H9 (cell line): ENCODE measurements around the gene CHML. TPM values are rescaled to one million over a fixed set of nuclear protein-coding genes. Genes with fewer than 3 reads are reported as not detected.

Experiments
- DNase-seq: peaks from one replicate; pipeline ENCODE4 v3.0.0-alpha.2; 2017
- H2AFZ ChIP-seq: one replicate; pipeline ENCODE4 v1.6.1; 2013; ENCODE audit warnings: mild to moderate bottlenecking, low read length, control low read depth, moderate library complexity
- H2AK5ac ChIP-seq: 2 replicates; pipeline ENCODE4 v1.6.1; 2013; ENCODE audit warnings: low read length, control low read depth, mixed read lengths; ENCODE audit not compliant: insufficient read length
- H2BK120ac ChIP-seq: one replicate; pipeline ENCODE4 v1.6.1; 2013; ENCODE audit warnings: low read depth, mild to moderate bottlenecking, low read length, control low read depth, inconsistent platforms; ENCODE audit not compliant: poor library complexity, severe bottlenecking
- H2BK12ac ChIP-seq: 2 replicates; pipeline ENCODE4 v1.6.1; 2013; ENCODE audit warnings: low read length, control low read depth, mixed read lengths, low read depth; ENCODE audit not compliant: insufficient read length
- H2BK15ac ChIP-seq: 2 replicates; pipeline ENCODE4 v1.6.1; 2013; ENCODE audit warnings: low read depth, low read length, control low read depth
- H2BK20ac ChIP-seq: one replicate; pipeline ENCODE4 v1.6.1; 2013; ENCODE audit warnings: low read depth, mild to moderate bottlenecking, low read length, control low read depth, inconsistent platforms; ENCODE audit not compliant: poor library complexity, severe bottlenecking
- H2BK5ac ChIP-seq: 2 replicates; pipeline ENCODE4 v1.6.1; 2013; ENCODE audit warnings: low read length, control low read depth, mixed read lengths; ENCODE audit not compliant: insufficient read length
- H3K14ac ChIP-seq: 2 replicates; pipeline ENCODE4 v1.6.1; 2013; ENCODE audit warnings: low read length, control low read depth; ENCODE audit not compliant: insufficient read depth
- H3K18ac ChIP-seq: 2 replicates; pipeline ENCODE4 v1.6.1; 2013; ENCODE audit warnings: low read depth, mild to moderate bottlenecking, mixed read lengths, low read length, control low read depth; ENCODE audit not compliant: insufficient read length
- H3K23ac ChIP-seq: 2 replicates; pipeline ENCODE4 v1.6.1; 2013; ENCODE audit warnings: low read length, control low read depth, mixed read lengths, low read depth; ENCODE audit not compliant: insufficient read length
- H3K23me2 ChIP-seq: 2 replicates; pipeline ENCODE4 v1.6.1; 2013; ENCODE audit warnings: low read depth, mild to moderate bottlenecking, mixed read lengths, low read length, control low read depth; ENCODE audit not compliant: insufficient read length, poor library complexity, severe bottlenecking
- H3K27ac ChIP-seq: 2 replicates; pipeline ENCODE4 v1.5.1; 2013; ENCODE audit warnings: low read length, control low read depth, mixed read lengths, low read depth; ENCODE audit not compliant: insufficient read length
- H3K27me3 ChIP-seq: 2 replicates; pipeline ENCODE4 v1.6.1; 2013; ENCODE audit warnings: low read length, control low read depth, inconsistent platforms; ENCODE audit not compliant: insufficient read depth
- H3K4ac ChIP-seq: 2 replicates; pipeline ENCODE4 v1.6.1; 2013; ENCODE audit warnings: low read depth, mild to moderate bottlenecking, control low read depth, inconsistent platforms, low read length, moderate library complexity
- H3K4me1 ChIP-seq: 2 replicates; pipeline ENCODE4 v1.6.1; 2013; ENCODE audit warnings: low read length, control low read depth, inconsistent platforms; ENCODE audit not compliant: insufficient read depth
- H3K4me2 ChIP-seq: 2 replicates; pipeline ENCODE4 v1.6.1; 2013; ENCODE audit warnings: low read length, control low read depth, mixed read lengths; ENCODE audit not compliant: insufficient read length, insufficient read depth
- H3K56ac ChIP-seq: 2 replicates; pipeline ENCODE4 v1.6.1; 2013; ENCODE audit warnings: low read depth, mild to moderate bottlenecking, mixed read lengths, low read length, control low read depth; ENCODE audit not compliant: insufficient read length
- H3K79me1 ChIP-seq: 2 replicates; pipeline ENCODE4 v1.6.1; 2013; ENCODE audit warnings: low read depth, mild to moderate bottlenecking, moderate library complexity, low read length, control low read depth, inconsistent platforms; ENCODE audit not compliant: insufficient read depth, poor library complexity, severe bottlenecking
- H3K79me2 ChIP-seq: 2 replicates; pipeline ENCODE4 v1.6.1; 2013; ENCODE audit warnings: low read length, control low read depth, inconsistent platforms; ENCODE audit not compliant: insufficient read depth
- H3K9ac ChIP-seq: 2 replicates; pipeline ENCODE4 v1.6.1; 2013; ENCODE audit warnings: low read length, control low read depth, mixed read lengths; ENCODE audit not compliant: insufficient read length; ENCODE audit errors: extremely low read depth
- H3K9me3 ChIP-seq: one replicate; pipeline ENCODE4 v1.6.1; 2013; ENCODE audit warnings: low read depth, low read length, inconsistent platforms; ENCODE audit not compliant: control insufficient read depth
- H3T11ph ChIP-seq: one replicate; pipeline ENCODE4 v1.6.1; 2013; ENCODE audit warnings: mild to moderate bottlenecking, low read length, control low read depth, inconsistent platforms
- H4K20me1 ChIP-seq: one replicate; pipeline ENCODE4 v1.6.1; 2013; ENCODE audit not compliant: control insufficient read depth, insufficient read length, insufficient read depth
- H4K5ac ChIP-seq: 2 replicates; pipeline ENCODE4 v1.6.1; 2013; ENCODE audit warnings: low read depth, mild to moderate bottlenecking, mixed read lengths, low read length, control low read depth; ENCODE audit not compliant: insufficient read length
- H4K8ac ChIP-seq: replicated peaks from 2 replicates; pipeline ENCODE4 v1.6.1; 2013; ENCODE audit warnings: low read length, control low read depth, mixed read lengths, low read depth; ENCODE audit not compliant: insufficient read length
- H4K91ac ChIP-seq: 2 replicates; pipeline ENCODE4 v1.6.1; 2013; ENCODE audit warnings: low read depth, mild to moderate bottlenecking, moderate library complexity, mixed read lengths, low read length, control low read depth; ENCODE audit not compliant: insufficient read length
- H3K27ac Mint-ChIP-seq, 3 experiments: 2 replicates in 2 of 3; 3 replicates in 1 of 3; pipeline ENCODE4 v1.8.0; 2020 to 2021; ENCODE audit warnings: mixed read lengths in 3 of 3, mild to moderate bottlenecking in 1 of 3, moderate library complexity in 1 of 3
- H3K27me3 Mint-ChIP-seq: 2 replicates; pipeline ENCODE4 v1.8.0; 2021; ENCODE audit warnings: low read depth, mild to moderate bottlenecking, moderate library complexity, mixed read lengths
- H3K36me3 Mint-ChIP-seq, 3 experiments: 2 replicates in 2 of 3; 3 replicates in 1 of 3; pipeline ENCODE4 v1.8.0; 2020 to 2021; ENCODE audit warnings: low read depth in 3 of 3, mixed read lengths in 3 of 3; ENCODE audit not compliant: insufficient read depth in 1 of 3
- H3K4me1 Mint-ChIP-seq, 2 experiments: 2 replicates each; pipeline ENCODE4 v1.8.0; 2020; ENCODE audit warnings: mixed read lengths in 2 of 2
- H3K4me3 Mint-ChIP-seq, 2 experiments: 2 replicates in 1 of 2; 3 replicates in 1 of 2; pipeline ENCODE4 v1.8.0; 2020 to 2021; ENCODE audit warnings: mild to moderate bottlenecking in 2 of 2, mixed read lengths in 2 of 2, moderate library complexity in 1 of 2
- H3K9me3 Mint-ChIP-seq, 2 experiments: 2 replicates in 1 of 2; 3 replicates in 1 of 2; pipeline ENCODE4 v1.8.0; 2020; ENCODE audit warnings: mild to moderate bottlenecking in 2 of 2, mixed read lengths in 2 of 2, moderate library complexity in 1 of 2
- CTCF ChIP-seq: fragments of 200-600 bp; sonication (generic); conservative IDR thresholded peaks from 3 replicates; pipeline ENCODE4 v1.8.0; 2021; ENCODE audit warnings: antibody characterized with exemption, mild to moderate bottlenecking
- whole genome bisulfite sequencing: extraction: QIAGEN DNeasy Blood & Tissue Kit; methylation state at CpG from one replicate; pipeline ENCODE4 v1.1.7; 2013; ENCODE audit warnings: missing lambda C conversion rate, low lambda C conversion rate, mixed read lengths; ENCODE audit not compliant: insufficient read length; ENCODE audit errors: extremely low coverage; 5-methylcytosine and 5-hydroxymethylcytosine counted together
- total RNA-seq: library from RNA; stranded (reverse); gene quantifications from 2 replicates; pipeline ENCODE4 v1.2.1, GENCODE V29; 2021

Gene CHML
- total RNA-seq, 1 experiment from 2014 or later, result 45.7 TPM

GRCh38 chr1:241610056-241610815, 29.9 kb downstream of the CHML start:
- H3K14ac ChIP-seq, result no peak overlapping the region
- H3K4me3 Mint-ChIP-seq, result no peak overlapping the region
- H3K4me1 Mint-ChIP-seq, result 0 out of 4 replicates have a peak, but pooled peaks cover 0 to 2% of the 10 kb centered on the region in 2 experiments
- H3K79me2 ChIP-seq, result no peaks in the 10 kb centered on the region
- H3K4me1 ChIP-seq, result no peaks in the 10 kb centered on the region
- no peak overlapping the region for H3K4me2 ChIP-seq
- no peak overlapping the region for H2BK120ac ChIP-seq
- H2AFZ ChIP-seq, result no peak overlapping the region
- no peak overlapping the region for H3T11ph ChIP-seq
- H3K18ac ChIP-seq, result no peak overlapping the region
- no peaks in the 10 kb centered on the region; a peak in 1 of 5 replicates for H3K9me3 Mint-ChIP-seq
- H3K79me1 ChIP-seq, result no peaks in the 10 kb centered on the region
- H2BK12ac ChIP-seq, result no peak overlapping the region
- H2AK5ac ChIP-seq, result no peak overlapping the region
- no peaks in the 10 kb centered on the region for H3K27me3 Mint-ChIP-seq
- no peaks in the 10 kb centered on the region; a peak in 1 of 7 replicates for H3K36me3 Mint-ChIP-seq
- no peak overlapping the region for H3K27ac ChIP-seq
- no peak for DNase-seq
- H2BK5ac ChIP-seq, result no peak overlapping the region
- no peak overlapping the region for H2BK20ac ChIP-seq
- H3K9ac ChIP-seq, result no peak overlapping the region
- no peak overlapping the region for H4K5ac ChIP-seq
- no CpG with 5 or more reads among the region's 8 CpGs for WGBS
- no peaks in the 10 kb centered on the region for H3K23me2 ChIP-seq
- H2BK15ac ChIP-seq, result no peak overlapping the region
- no peak overlapping the region for H3K56ac ChIP-seq
- no peaks in the 10 kb centered on the region for H3K27me3 ChIP-seq
- no peak overlapping the region for H3K4ac ChIP-seq
- H4K8ac ChIP-seq, result no peak overlapping the region
- H3K9me3 ChIP-seq, result no peaks in the 10 kb centered on the region
- TF ChIP-seq CTCF, result no peak
- H4K91ac ChIP-seq, result no peak overlapping the region
- no peak overlapping the region for H3K27ac Mint-ChIP-seq
- H3K23ac ChIP-seq, result no peak overlapping the region
- H4K20me1 ChIP-seq, result no peaks in the 10 kb centered on the region
